ENCODE data around the gene BYSL.
A peak's percentile ranks its signal among the peaks of the same experiment; 100 is the strongest.

- TF ChIP-seq RAD21 (IDR thresholded peaks at IDR 0.05; ENCODE audit: low read depth), result peak; percentile 17; the same call in 1 of the 2 replicates
- TF ChIP-seq USF1 (IDR thresholded peaks at IDR 0.05), result no peak
- no peak for TF ChIP-seq EP300 (IDR thresholded peaks at IDR 0.05; ENCODE audit: borderline replicate concordance)
- TF ChIP-seq EGR1 (IDR thresholded peaks at IDR 0.05), result peak; percentile 51; the same call in 1 of the 2 replicates
These were observed 19.5 kb downstream of the BYSL start for GRCh38 chr6:41940759-41941279.

All from Ishikawa (cell line).